Stomach (tissue), 4 donors: ENCODE results near the gene ZNF491.

ENCODE experiments used
- CTCF ChIP-seq, 7 experiments: fragments of 450-650 bp in 4 of 7; fragments of 200-600 bp in 3 of 7; sonication (generic) in 3 of 7; IDR thresholded peaks; one replicate each; pipeline ENCODE4 v1.5.1; 2016 to 2019; ENCODE audit warnings: antibody characterized with exemption in 7 of 7, control low read depth in 2 of 7, mild to moderate bottlenecking in 1 of 7
- EP300 ChIP-seq: sonication (generic); formaldehyde crosslinking; IDR thresholded peaks from one replicate; pipeline ENCODE4 v1.6.1; 2017; ENCODE audit warnings: antibody characterized with exemption
- POLR2A ChIP-seq, 4 donors: fragments of 450-650 bp; IDR thresholded peaks; one replicate each; pipeline ENCODE4 v1.6.1; 2016; ENCODE audit warnings: antibody characterized with exemption in 4 of 4, control low read depth in 2 of 4, mild to moderate bottlenecking in 1 of 4, moderate library complexity in 1 of 4
- POLR2AphosphoS5 ChIP-seq, 3 donors: sonication (generic); formaldehyde crosslinking; IDR thresholded peaks; one replicate each; pipeline ENCODE4 v1.6.1; 2016; ENCODE audit warnings: antibody characterized with exemption in 3 of 3

DNA sequence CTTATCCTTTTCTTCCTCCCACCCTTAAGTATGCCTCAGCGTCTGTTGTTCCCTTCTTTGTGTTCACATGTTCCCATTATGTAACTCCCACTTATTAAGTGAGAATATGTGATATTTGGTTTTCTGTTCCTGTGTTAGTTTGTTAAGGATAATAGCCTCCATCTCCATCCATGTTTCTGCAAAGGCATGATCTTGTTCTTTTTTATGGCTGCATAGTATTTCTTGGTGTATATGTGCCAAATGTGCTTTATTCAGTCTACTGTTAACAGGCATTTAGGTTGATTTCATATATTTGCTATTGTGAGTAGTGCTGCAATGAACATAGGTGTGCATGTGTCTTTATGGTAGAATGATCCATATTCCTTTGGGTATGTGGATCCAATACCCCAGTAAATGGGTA, 34.7 kb upstream of the ZNF491 start:
- TF ChIP-seq POLR2A (IDR thresholded peaks at IDR 0.05): no peak
- TF ChIP-seq CTCF (IDR thresholded peaks at IDR 0.05): no peak
- TF ChIP-seq POLR2AphosphoS5 (IDR thresholded peaks at IDR 0.05): no peak
- no peak for TF ChIP-seq EP300
